Right lung (tissue), 5 donors: Measurements from ENCODE around the gene SPPL2B. TPM values are rescaled to one million over a fixed set of nuclear protein-coding genes. Genes with fewer than 3 reads are reported as not detected.
"Not testable (repeated sequence)": the region's sequence is repeated elsewhere in the genome, so short reads cannot be mapped to it uniquely, and the experiment has no call there.

ENCODE experiments used
- DNase-seq, 2 donors: peaks; one replicate each; pipeline ENCODE4 v3.0.0-alpha.2; 2013
- polyA plus RNA-seq, 5 donors: library from polyadenylated mRNA; unstranded; fragments of 120-200 nt; gene quantifications; one replicate each; pipeline versions ENCODE4 v1.2.1 to v1.2.3, GENCODE V29; 2013; ENCODE audit warnings: inconsistent platforms in 1 of 5, low replicate concordance in 1 of 5; ENCODE audit not compliant: insufficient read length in 5 of 5, insufficient read depth in 1 of 5

The SPPL2B gene
- polyA plus RNA-seq, 5 donors: 45.4 to 107 (median 76.0) TPM

- DNase-seq: no peak
These were observed 8.2 kb downstream of the SPPL2B start for GRCh38 chr19:2336528-2337328.

- no peak for DNase-seq
These were observed 8.8 kb downstream of the SPPL2B start for GRCh38 chr19:2337329-2337707.

- DNase-seq: no peak
These were observed 9.7 kb downstream of the SPPL2B start for GRCh38 chr19:2338055-2338615.

- DNase-seq: no peak
These were observed 10.5 kb downstream of the SPPL2B start for GRCh38 chr19:2338751-2339643.

- DNase-seq: no peak
These were observed 11.3 kb downstream of the SPPL2B start for GRCh38 chr19:2339644-2340310.

- no peak for DNase-seq
These were observed 12.2 kb downstream of the SPPL2B start for GRCh38 chr19:2340496-2341243.

- no peak for DNase-seq
These were observed 12.8 kb downstream of the SPPL2B start for GRCh38 chr19:2341244-2341751.

- DNase-seq: peak in 1 of 2 donors; percentile 36
These were observed 13.5 kb downstream of the SPPL2B start for GRCh38 chr19:2341982-2342381.

- DNase-seq: no peak
These were observed 14.3 kb downstream of the SPPL2B start for GRCh38 chr19:2342656-2343288.

GRCh38 chr19:2343289-2343982 lies 15.0 kb downstream of the SPPL2B start:
- DNase-seq: no peak

GRCh38 chr19:2344381-2344870 lies 15.9 kb downstream of the SPPL2B start:
- no peak for DNase-seq

GRCh38 chr19:2345076-2345475 lies 16.6 kb downstream of the SPPL2B start:
- DNase-seq: no peak

- DNase-seq: no peak
These were observed 17.5 kb downstream of the SPPL2B start for GRCh38 chr19:2345794-2346663.

GRCh38 chr19:2349818-2350217 lies 21.3 kb downstream of the SPPL2B start:
- not testable (repeated sequence) for DNase-seq

- DNase-seq: no peak
These were observed 22.2 kb downstream of the SPPL2B start for GRCh38 chr19:2350656-2351055.

GRCh38 chr19:2351591-2351990 lies 23.1 kb downstream of the SPPL2B start:
- no peak for DNase-seq

- DNase-seq: no peak
These were observed 23.6 kb downstream of the SPPL2B start for GRCh38 chr19:2352121-2352520.

GRCh38 chr19:2353159-2353886 lies 24.8 kb downstream of the SPPL2B start:
- no peak for DNase-seq
